Upper lobe of right lung (tissue), 1 donor: ENCODE data around the gene LIN28B. TPM values are rescaled to one million over a fixed set of nuclear protein-coding genes. Genes with fewer than 3 reads are reported as not detected.

ENCODE experiments used
- ATAC-seq: fragments of 200-7000 bp; cut with Tn5 transposase; one replicate; pipeline ENCODE4 v1.9.1; 2020; ENCODE audit warnings: mild to moderate bottlenecking, moderate library complexity
- DNase-seq: peaks from one replicate; pipeline ENCODE4 v3.0.0-alpha.2; 2020
- H3K27ac ChIP-seq: fragments of 200-600 bp; one replicate; pipeline ENCODE4 v1.8.0; 2022
- H3K27me3 ChIP-seq: fragments of 200-600 bp; one replicate; pipeline ENCODE4 v1.8.0; 2022; ENCODE audit warnings: mild to moderate bottlenecking
- H3K36me3 ChIP-seq: fragments of 200-600 bp; one replicate; pipeline ENCODE4 v1.8.0; 2022
- H3K4me1 ChIP-seq: fragments of 200-600 bp; one replicate; pipeline ENCODE4 v1.8.0; 2022
- H3K4me3 ChIP-seq: fragments of 200-600 bp; one replicate; pipeline ENCODE4 v1.8.0; 2022; ENCODE audit warnings: mild to moderate bottlenecking
- H3K9me3 ChIP-seq: fragments of 200-600 bp; one replicate; pipeline ENCODE4 v1.8.0; 2022
- CTCF ChIP-seq: fragments of 200-600 bp; IDR thresholded peaks from one replicate; pipeline ENCODE4 v1.8.0; 2022; ENCODE audit warnings: antibody characterized with exemption
- intact Hi-C: fragments of 100-400 bp; cut with DNase I; formaldehyde crosslinking; loops from one replicate; pipeline ENCODE4 v1.11.0; 2022
- total RNA-seq: library from RNA; stranded (reverse); fragmentation: NEBNext Ultra II Directional; extraction: Animal tissue kit (Norgen Biotek cat#: 25700); gene quantifications from one replicate; pipeline ENCODE4 v1.2.1, GENCODE V29; 2021
- donor health status: DM: no; HTN: yes; CAD: no; lungs with severe emphysema.

The LIN28B gene
- total RNA-seq, 1 donor from 2014 or later, result not detected

- intact Hi-C loops, result no loop called here
- peaks cover 97% of the 10 kb centered on the region for H3K27me3 ChIP-seq
- H3K27ac ChIP-seq, result no peak overlapping the region
- no peak overlapping the region for H3K4me3 ChIP-seq
- H3K4me1 ChIP-seq, result no peaks in the 10 kb centered on the region
- DNase-seq (no peak), ATAC-seq (no peak)
- no peak for TF ChIP-seq CTCF
- H3K9me3 ChIP-seq, result no peaks in the 10 kb centered on the region
- no peaks in the 10 kb centered on the region for H3K36me3 ChIP-seq
Measured at GRCh38 chr6:104954190-104954797, 2.6 kb upstream of the LIN28B start.

GRCh38 chr6:104955491-104955890 lies 1.4 kb upstream of the LIN28B start:
- intact Hi-C loops, result no loop called here
- Histone ChIP-seq H3K4me3 (no peak overlapping the region), H3K9me3 (no peaks in the 10 kb centered on the region), H3K36me3 (no peaks in the 10 kb centered on the region), H3K27ac (no peak overlapping the region), H3K4me1 (no peaks in the 10 kb centered on the region), H3K27me3 (peaks cover 95% of the 10 kb centered on the region)
- DNase-seq (no peak), ATAC-seq (no peak)
- no peak for TF ChIP-seq CTCF

DNA sequence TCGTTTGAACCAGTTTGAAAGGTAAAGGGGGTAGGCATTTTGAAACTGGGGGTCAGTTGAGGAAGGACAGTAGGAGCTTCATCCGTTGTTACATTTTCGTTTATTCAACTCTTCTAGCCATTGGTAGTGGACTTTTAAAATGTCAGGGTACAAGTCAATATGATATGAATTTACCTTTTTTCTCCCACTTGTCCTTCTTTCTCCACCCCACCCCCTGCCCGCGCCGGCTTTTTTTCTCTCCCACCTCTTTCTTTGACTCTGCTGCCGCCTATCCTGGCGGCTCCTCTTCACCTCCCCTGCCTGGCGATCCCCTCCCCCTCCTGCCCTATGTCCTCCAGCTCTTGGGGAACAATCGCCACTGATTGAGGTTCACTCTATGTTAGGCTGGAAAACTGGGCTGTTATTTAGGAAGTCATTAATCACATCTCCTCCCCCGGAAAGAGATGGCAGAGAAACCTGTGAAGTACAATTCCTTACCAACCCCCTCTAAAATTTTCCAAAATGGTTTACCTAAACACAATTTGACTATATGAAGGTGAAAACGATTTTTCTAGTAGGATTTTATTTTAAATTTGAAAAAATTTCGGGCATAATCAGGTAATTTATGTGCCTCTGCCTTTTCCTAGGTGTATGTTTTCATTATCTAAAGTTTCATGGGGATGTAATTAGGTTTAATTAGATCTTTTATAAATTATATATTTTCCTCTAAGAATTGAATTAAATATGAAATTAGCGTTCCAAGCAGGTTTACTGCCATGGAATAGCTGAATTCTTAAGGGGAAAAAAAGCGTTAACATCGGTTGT lies 778 bp upstream of the LIN28B start:
- no peak for TF ChIP-seq CTCF
- H3K27me3 ChIP-seq, result peaks cover 93% of the 10 kb centered on the region
- DNase-seq, result no peak
- no peaks in the 10 kb centered on the region for H3K9me3 ChIP-seq
- H3K27ac ChIP-seq, result no peak overlapping the region
- H3K36me3 ChIP-seq, result no peaks in the 10 kb centered on the region
- no peak for ATAC-seq
- no peaks in the 10 kb centered on the region for H3K4me1 ChIP-seq
- H3K4me3 ChIP-seq, result no peak overlapping the region
- intact Hi-C loops, result no loop called here

- TF ChIP-seq CTCF, result no peak
- intact Hi-C loops, result no loop called here
- ATAC-seq (no peak), DNase-seq (no peak)
- Histone ChIP-seq H3K27ac (no peak overlapping the region), H3K9me3 (no peaks in the 10 kb centered on the region), H3K4me3 (no peak overlapping the region), H3K27me3 (peaks cover 83% of the 10 kb centered on the region), H3K36me3 (no peaks in the 10 kb centered on the region), H3K4me1 (no peaks in the 10 kb centered on the region)
Measured at GRCh38 chr6:104957301-104958177, 632 bp downstream of the LIN28B start.

DNA sequence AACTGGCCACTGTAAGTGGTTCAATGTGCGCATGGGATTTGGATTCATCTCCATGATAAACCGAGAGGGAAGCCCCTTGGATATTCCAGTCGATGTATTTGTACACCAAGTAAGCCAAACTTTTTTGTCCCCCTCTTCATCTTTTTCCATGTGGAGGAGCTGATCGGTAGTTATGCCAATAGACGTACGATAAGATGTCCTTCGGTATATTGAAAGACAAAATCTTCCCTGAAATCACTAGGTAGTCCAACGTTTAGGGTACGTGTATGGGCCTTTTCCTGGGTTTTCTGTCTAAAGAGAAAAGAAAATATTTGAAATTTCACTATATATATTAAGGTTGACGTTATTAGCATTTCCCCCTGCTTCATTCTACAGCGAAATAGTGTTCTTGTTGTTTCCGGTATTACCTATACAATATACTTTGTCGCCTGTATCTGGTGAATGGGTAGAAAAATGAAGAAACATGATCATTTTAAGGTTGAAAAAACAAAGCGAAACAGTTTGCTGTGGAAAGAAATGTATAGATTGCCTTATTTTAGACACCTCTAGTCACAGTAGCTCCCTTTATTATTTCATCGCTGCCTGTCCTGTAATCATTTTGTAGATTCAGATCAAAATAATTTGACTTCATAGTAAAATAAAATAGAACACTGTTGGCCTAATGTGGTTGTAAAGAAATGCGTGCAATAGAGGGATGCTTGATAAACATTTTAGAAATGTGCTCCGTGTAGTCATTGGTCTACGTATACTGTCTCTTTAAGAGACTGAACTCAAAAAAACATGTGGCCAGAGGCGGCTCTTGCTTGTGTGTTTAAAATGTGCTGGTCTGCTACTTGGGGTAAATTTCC lies 1.5 kb downstream of the LIN28B start:
- Histone ChIP-seq H3K4me3 (no peak overlapping the region), H3K9me3 (no peaks in the 10 kb centered on the region), H3K27ac (no peak overlapping the region), H3K27me3 (peaks cover 75% of the 10 kb centered on the region), H3K36me3 (no peaks in the 10 kb centered on the region), H3K4me1 (no peaks in the 10 kb centered on the region)
- ATAC-seq, result no peak
- intact Hi-C loops, result no loop called here
- no peak for TF ChIP-seq CTCF
- DNase-seq, result no peak
